ENCODE measurements around the gene EVX2. TPM values are rescaled to one million over a fixed set of nuclear protein-coding genes. Genes with fewer than 3 reads are reported as not detected.

EVX2 gene
- total RNA-seq, 2 experiments from 2014 or later = not detected

GRCh38 chr2:176035013-176035691, 48.6 kb downstream of the EVX2 start:
- Mint-ChIP-seq H3K9me3 (ENCODE audit: insufficient read depth) (no peaks in the 10 kb centered on the region), H3K36me3 (ENCODE audit: low read depth) (no peaks in the 10 kb centered on the region), H3K27me3 (ENCODE audit: low read depth) (peaks cover 20% of the 10 kb centered on the region), H3K4me3 (no peak overlapping the region), H3K4me1 (ENCODE audit: low read depth) (no peaks in the 10 kb centered on the region), H3K27ac (no peak overlapping the region)
- ChIA-PET POLR2A (no interaction called here), CTCF (no interaction called here)
- no peak for ATAC-seq
- DNase-seq = no peak

DNA sequence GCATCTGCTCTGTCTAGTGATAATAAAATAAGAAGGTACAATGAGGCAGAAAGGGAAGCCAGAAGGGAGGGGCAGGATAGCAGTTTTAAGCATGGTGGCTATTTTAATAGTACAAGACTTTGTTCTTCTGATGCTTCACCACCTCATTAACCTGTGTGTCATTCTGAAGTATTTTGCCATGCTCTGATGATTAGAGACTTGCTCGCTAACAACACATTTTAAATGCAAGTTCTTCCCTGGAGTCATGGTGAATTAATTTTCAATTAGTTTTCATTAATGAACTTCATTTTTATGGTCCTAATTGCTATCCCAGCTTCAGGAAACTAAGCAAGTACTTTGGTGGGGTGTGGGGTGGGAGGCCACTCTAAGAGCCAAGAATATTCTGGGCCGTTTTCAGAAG, 56.0 kb downstream of the EVX2 start:
- Mint-ChIP-seq H3K4me3 (no peak overlapping the region), H3K9me3 (ENCODE audit: insufficient read depth) (no peaks in the 10 kb centered on the region), H3K27me3 (ENCODE audit: low read depth) (peaks cover 22% of the 10 kb centered on the region), H3K27ac (no peak overlapping the region), H3K36me3 (ENCODE audit: low read depth) (no peaks in the 10 kb centered on the region), H3K4me1 (ENCODE audit: low read depth) (no peaks in the 10 kb centered on the region)
- DNase-seq (no peak), ATAC-seq (no peak)
- POLR2A ChIA-PET = no interaction called here
- CTCF ChIA-PET = no interaction called here

Other genes starting within 250 kb of the EVX2 start
- gene LNPK, start 81.7 kb downstream of the EVX2 start, total RNA-seq = 10 to 100 TPM; 49.0 to 50.2 TPM
- gene HOXD13, start 8.8 kb upstream of the EVX2 start, total RNA-seq = not detected
- gene HOXD12, start 15.8 kb upstream of the EVX2 start, total RNA-seq = not detected
- gene HOXD11, start 23.3 kb upstream of the EVX2 start, total RNA-seq = not detected
- not detected for gene HOXD10, start 32.8 kb upstream of the EVX2 start, total RNA-seq
- gene HOXD9, start 38.8 kb upstream of the EVX2 start, total RNA-seq = not detected
- gene HOXD8, start 45.7 kb upstream of the EVX2 start, total RNA-seq = not detected
- gene HOXD4, start 67.6 kb upstream of the EVX2 start, total RNA-seq = not detected
- not detected for gene HOXD3, start 73.3 kb upstream of the EVX2 start, total RNA-seq
- gene HOXD1, start 104.7 kb upstream of the EVX2 start, total RNA-seq = not detected
- 10 to 100 TPM; 10.1 to 11.4 TPM for gene MTX2, start 185.5 kb upstream of the EVX2 start, total RNA-seq

Measured in activated CD8-positive, alpha-beta T cell treated with anti-CD3 and anti-CD28 coated beads, Interleukin-2, amount 10 ng/mL, durations not matched to agents 7 days and 5 days (primary cell).